HG03060 (cell line): ENCODE data around the gene POLR3A.
"Not testable (repeated sequence)": the region's sequence is repeated elsewhere in the genome, so short reads cannot be mapped to it uniquely, and the experiment has no call there.

Experiments used
- ATAC-seq: cut with Tn5 transposase; IDR thresholded peaks from one replicate; pipeline ENCODE4 v1.9.1; 2021; ENCODE audit warnings: low read depth, moderate number of reproducible peaks; ENCODE audit not compliant: unreplicated experiment

The POLR3A gene

DNA sequence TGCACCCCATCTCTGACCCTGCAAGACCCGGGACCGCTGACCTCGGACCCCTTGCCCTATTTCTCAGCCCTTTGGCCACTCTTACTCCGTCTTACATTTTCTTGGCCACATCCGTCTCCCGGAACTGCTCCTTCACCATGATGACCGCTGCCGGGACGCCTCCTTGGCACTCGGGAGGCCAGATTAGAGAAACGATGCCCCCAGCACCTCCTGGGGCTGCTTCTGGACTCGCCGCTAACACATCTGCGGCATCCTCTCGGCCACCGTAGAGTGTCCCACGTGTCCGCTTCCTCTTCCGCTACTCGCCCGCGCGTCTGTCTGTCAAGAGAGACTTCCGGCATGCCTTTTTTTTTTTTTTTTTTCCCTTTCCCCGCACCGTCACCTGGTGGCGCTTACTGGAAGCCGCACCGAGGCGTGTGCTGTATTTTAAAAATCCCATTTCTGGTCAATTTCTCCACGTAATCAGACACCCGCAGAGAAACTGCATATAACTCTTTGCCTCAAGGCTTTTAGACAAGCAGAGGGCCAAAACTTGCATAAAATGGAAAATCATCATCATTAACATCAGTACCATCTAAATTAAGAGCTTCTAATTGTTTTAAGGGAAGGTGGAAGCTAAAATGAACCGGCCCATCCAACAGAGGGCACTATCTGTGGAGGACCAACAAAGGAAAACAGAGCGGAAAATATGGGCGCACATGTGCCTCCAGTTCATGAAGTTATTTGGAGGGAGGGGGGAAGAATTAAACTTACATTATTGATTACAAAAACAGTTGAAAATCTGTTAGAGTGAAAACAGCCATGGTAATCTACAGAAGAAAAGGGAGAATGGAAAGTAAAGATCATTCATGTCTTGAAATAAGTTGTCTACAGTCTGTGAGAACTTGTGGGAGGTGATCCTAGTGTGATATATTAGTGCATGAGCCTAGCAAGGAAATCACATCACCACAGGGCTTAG is at the start of gene POLR3A:
Gene POLR3A (minus strand): TSS at position 247 of the 958 bp plus-strand sequence. CDS start 108 bp downstream, at position 139.
- peak; percentile 46 for ATAC-seq

DNA sequence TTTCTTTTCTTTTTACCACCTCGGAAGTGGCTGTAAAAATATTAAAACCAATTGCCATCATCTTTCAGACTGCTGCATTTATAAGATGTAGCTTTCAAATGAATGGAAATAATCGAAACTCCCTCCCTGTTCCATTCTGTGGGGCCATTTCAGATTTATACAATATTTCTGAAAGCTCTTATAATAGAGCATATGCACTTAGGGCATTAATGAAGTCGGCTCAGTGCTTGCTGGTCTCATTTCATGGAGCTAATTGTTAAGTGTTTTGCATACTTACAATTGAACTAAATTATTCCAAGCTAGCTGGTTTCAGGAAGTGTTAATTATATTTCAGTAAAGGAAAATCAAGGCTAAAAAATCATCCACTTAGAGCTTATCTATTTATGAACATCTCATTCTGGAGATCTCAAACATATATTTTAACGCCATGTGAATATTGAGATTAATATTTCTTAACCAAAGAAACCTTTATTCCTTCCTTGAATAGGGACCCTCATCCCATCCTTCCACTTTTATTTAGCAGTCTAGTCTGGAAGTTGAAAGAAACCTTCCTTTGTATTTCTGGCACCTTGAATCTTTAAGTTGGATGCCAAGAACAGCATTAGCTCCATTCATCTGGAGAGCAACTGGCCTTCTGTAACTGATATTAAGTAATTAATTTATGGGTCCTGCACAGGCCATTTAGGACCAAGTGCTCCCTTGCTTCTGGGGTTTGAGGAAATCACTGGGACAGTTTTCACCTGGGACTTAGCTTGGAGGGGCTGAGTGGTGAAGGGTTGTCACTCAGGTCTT is 49.4 kb upstream of the POLR3A start:
- no peak for ATAC-seq

DNA sequence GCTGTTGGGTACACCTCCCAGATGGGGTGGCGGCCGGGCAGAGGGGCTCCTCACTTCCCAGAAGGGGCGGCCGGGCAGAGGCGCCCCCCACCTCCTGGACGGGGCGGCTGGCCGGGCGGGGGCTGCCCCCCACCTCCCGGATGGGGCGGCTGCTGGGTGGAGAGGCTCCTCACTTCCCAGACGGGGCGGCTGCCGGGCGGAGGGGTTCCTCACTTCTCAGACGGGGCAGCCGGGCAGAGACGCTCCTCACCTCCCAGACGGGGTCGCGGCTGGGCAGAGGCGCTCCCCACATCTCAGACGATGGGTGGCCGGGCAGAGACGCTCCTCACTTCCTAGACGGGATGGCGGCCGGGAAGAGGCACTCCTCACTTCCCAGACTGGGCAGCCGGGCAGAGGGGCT is 46.5 kb upstream of the POLR3A start:
- ATAC-seq = not testable (repeated sequence)

DNA sequence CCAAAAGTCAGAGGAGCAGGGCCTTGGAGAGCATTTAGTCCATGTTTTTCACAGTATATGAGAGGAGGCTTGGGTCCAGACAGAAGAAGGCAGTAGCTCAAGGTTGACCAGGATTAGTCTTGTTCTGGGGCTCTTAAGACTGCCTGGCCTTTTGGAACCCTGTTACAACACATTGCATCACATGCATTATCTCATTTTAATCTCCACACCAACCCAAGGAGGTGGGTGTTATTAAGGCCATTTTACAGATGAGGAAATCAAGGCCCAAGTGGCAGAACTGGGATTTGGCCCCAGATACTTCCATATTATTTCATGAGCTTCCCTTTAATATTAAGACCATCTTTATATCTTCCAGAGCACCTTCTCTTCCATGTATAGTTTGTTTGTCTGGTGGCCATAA is 43.2 kb upstream of the POLR3A start:
- no peak for ATAC-seq

DNA sequence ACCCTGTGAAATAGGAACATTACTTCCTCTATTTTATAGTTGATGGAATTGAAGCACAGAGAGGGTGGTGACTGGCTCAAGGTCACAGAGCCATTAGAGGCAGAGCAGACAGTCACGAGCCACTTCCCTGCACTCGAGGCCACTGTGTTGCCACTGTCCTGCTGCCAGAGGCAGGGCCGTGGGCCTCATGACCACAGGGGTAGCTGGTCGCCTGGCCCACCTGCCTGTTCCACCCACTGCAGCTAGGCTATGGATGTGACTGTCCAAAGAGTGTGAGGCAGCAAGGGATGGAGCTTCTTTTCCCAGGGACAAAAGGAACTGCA is 42.5 kb upstream of the POLR3A start:
- ATAC-seq = no peak

DNA sequence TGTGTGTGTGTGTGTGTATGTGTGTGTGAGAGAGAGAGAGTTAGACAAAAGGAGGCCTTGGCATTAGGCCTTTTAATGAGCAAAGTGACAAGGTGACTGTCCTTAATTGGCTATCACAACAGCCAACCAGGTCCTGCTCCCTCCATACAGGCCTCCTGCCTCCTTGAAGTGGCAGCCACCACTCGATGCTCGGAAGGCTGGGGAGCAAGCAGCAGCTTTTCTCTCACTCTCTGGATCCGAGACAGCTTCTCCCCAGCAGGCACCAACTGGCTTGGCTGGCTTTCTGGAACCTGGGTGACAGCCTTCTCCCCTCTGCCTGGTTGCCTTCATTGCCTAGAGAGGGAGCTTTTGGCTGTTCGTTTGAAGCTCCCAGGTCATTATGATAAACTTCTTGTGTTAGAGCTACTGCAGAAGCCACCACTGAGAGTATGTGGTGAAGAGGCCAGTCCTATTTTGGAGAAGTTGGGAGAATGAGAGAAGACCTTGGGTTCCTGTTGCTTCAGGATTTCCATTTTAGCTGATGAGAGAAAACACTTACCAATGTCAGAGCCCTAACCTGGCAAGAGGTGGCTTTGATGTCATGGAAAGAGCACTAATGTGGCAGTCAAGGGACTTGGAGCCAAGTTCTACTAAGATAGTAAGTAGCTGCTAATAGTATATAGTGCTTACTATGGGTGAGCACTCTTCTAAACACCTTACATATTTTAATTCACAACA is 42.0 kb upstream of the POLR3A start:
- ATAC-seq = no peak

DNA sequence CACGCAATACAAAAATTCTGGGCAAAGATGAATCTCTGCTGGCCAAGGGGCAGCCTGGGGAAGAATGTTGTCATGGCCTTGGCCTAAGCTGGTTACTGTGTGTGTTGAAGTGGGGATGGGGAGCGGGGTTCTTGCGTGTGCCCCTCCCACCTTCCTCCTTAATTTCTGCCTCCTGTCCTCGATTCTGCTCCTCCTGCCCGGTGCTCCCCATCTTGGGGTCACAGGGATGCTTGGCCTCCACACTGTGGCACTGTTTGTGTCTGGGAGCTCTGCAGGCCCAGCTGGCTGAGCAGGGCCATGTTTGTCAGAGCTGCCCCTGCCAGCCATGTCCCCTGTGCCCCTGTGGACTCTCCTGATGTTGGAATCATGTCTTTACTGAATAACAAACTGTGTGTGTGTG is 41.4 kb upstream of the POLR3A start:
- no peak for ATAC-seq

DNA sequence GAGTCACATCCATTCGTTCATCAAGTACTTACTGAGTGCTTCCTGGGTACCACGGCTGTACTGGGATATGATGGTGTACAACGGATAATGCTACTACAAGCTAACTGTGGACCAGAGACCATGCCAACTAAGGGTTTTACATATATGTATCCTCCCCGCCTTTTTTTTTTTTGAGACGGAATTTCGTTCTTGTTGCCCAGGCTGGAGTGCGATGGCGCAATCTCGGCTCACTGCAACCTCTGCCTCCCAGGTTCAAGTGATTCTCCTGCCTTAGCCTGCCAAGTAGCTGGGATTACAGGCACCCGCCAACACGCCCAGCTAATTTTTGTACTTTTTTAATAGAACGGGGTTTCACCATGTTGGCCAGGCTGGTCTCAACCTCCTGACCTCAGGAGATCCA is 40.7 kb upstream of the POLR3A start:
- ATAC-seq = not testable (repeated sequence)

DNA sequence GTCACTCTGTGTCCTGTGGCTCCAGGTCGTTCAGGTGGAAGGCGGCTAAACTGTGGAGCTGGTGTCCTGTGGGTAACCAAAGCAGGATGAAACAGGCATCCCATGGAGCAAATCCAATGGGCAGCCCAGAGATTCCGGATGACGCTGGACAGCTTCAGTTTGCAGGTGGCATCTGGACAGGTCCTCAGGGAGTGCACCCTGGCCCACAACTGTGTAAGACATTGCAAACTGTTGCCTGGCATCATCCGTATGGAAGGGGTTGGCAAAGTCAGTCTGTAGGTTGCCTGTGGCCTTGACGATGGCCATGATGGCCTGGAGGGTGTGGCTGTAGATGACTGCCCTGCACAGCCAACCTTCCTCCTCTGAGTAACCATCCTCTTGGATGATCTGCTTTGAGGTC is 39.8 kb upstream of the POLR3A start:
- ATAC-seq = no peak

DNA sequence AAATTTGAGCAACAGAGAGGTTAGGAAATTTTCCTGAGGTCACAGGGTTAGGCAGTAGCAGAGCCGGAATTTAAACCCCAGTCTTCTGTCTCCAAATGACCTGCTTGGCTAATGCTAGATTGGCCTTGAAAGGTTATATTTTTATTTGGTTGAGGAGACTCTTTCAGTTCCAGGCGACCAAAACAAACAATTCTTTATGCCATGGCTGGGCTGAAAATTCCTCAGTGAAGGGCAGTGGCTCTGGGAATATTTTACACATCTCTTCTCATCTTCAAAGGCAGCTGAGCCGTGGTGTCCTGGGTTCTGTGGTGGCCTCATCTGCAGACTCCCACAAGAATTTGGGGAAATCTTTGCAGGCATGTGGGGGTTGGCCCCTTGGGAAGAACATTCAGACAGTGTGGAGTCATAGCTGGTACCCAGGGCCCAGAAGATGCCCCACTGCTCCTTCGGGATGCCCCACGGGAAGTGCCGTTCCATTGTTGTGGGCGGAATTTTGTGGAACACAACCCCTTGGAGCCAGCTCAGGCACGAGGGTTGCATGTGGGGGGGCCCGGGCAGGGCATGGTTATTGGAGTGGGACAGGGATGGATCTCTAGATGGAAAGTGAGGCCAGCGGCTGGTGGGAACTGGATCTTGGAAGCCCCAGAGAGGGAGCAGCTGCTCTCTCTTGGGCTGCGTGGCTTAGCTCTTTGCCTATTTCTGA is 37.6 kb upstream of the POLR3A start:
- no peak for ATAC-seq

DNA sequence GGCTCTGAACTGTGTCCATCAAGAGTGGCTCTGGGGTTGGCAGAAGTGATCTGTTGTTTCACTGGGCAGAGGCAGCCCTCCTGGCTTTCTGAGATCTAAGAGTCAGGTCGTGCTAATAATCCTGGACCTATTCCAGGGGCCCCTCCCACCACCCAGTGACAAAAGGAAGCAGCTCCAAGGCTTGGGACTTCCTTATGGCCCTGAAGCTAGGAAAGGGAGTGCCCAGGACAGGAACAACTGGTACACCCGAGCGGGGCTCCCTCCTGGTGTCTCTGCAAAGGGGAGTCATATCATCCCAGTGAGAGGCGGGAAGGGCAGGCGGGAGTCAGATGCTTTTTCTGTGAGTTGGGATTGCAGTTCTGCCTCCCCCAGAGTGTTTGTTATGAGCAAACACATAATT is 36.7 kb upstream of the POLR3A start:
- ATAC-seq = no peak

DNA sequence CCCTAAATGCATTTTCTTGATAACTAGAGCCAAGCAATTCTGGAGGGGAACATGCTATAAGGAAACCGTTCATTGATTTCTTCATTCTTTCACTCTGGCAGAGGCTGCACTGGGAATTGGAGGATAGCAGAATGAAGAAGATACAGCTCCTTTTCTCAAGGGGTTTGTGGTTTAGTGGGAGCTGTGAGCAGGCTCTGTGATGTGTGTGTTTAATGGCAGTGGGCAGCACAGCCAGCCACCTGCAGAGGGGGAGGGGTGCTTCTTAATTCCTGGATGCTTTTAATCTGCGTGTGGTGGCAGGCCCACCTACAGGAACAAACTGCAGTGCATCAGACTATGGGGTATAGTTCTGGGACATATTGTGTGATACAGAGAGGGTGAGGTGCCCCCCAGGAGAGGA is 36.3 kb upstream of the POLR3A start:
- no peak for ATAC-seq

DNA sequence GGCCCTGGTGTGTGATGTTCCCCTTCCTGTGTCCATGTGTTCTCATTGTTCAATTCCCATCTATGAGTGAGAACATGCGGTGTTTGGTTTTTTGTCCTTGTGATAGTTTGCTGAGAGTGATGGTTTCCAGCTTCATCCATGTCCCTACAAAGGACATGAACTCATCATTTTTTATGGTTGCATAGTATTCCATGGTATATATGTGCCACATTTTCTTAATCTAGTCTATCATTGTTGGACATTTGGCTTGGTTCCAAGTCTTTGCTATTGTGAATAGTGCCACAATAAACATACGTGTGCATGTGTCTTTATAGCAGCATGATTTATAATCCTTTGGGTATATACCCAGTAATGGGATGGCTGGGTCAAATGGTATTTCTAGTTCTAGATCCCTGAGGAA is 35.6 kb upstream of the POLR3A start:
- ATAC-seq = not testable (repeated sequence)

DNA sequence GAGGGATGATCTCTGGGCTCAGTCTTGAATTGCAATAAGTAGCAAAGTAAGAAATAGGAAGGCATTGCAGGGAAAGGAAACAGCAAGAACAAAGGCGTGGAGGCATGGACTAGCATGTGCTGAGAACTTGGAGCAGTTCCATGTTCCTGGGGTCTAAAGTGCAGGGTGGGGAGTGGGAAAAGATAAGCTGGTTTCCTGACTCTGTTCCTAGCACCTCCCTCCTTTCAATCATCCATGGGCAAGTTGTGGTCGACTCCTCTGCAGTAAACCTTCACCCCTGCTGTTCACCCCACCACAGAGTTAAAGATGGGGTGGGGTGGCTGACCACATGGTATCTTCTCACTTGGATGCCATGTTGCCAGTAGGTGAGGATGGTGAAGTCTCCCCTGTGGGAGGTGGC is 33.9 kb upstream of the POLR3A start:
- no peak for ATAC-seq

DNA sequence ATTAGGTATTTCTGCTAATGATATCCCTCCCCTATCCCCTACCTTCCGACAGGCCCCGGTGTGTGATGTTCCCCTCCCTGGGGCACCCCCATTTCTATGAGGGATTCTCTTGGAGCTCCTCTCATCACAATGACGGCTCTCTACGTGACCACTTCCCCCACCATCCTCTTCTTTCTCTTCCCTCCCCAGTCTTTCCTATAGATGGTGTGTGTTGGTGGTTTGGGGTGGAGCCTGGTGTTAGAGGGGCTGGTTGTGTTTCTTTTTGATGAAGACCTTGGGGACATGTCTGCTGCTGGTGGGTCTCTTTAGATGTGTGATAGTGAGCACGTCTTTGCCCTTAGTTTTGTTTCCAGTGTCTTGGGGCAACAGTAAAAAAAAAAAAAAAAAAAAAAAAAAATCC is 33.0 kb upstream of the POLR3A start:
- ATAC-seq = no peak

DNA sequence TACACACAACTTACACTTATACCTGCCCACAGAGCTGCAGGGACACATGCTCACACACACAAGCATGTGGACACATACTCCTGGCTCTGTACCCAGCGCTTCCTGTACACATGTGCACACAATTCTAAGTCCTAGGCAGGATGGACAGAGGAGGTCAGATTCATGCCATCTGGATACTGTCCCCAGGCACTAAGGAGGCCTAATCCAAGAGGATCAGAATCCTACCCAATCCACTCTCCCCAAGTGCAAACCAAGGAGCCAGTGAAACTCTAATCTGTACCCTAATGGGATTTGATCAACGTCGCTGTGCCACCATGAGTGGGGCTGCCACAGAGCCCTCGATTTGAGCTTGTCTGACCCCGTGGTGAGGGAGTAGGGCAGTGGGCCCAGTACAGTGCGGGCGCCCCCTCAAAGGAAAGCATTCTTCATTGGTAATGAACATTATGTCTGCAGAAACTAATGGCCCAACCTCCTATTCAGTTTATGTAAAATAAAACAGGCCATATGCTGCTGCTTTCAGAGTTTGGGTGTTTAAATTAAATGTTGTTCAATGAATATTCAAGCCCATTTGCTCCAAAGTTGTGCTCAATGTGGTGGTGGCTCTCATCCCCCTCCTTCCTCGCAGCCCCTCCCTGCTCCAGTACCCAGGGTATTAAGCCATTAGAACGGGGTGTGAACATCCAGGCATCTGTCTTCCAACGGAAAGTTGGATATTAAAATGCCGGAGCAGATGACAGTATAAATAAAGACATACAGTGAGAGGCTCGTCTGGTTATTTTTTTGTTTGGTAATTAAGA is 30.8 kb upstream of the POLR3A start:
- no peak for ATAC-seq

DNA sequence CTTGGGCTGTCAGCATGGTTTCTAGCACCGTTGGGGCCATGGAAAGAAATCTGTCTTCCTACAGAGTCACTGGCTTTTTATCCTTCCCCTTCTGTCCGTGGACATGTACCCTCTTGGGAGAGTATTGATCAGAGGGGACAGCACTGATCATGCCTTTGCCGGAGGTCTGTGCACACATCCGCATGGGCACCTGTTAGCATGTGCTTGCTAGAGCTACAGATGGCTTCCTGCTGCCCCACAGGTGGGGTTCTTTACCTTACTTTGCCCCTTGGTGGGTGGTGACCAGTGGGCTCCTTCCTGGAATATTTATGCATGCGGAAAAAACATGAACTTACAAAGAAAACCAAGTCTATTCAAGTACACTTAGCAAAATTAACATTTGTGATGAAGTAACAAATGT is 29.2 kb upstream of the POLR3A start:
- no peak for ATAC-seq

DNA sequence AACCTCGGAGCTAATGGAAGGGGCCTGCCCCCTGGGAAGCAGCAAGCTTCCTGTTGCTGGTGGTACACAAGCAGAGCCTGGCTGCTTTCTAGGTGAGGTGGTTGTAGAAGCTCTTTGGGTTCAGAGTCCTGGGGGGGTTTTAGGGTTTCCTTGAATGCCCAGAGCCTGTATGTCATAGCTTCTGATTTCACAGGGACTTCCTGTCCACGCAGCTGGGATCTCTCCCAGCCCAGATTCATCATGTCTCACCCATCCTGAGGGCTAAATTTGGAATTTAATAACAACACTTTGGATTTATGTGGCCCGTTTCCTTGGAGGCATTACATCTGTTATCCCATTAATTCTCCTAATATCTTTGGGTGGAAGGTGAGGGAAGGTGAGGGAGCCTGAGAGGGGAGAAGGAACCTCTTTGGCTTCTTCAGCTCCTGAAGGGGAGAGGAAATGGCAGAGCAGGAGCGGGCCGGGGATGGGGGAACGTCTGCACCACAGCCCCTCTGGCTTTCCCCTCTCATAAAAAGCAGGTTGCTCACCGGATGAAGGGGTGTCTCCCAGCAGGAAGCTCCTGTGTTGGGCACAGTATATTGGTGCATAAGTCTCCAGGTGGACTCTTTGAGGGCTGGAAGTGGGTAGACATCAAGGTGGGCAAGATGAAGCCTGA is 24.0 kb upstream of the POLR3A start:
- no peak for ATAC-seq

DNA sequence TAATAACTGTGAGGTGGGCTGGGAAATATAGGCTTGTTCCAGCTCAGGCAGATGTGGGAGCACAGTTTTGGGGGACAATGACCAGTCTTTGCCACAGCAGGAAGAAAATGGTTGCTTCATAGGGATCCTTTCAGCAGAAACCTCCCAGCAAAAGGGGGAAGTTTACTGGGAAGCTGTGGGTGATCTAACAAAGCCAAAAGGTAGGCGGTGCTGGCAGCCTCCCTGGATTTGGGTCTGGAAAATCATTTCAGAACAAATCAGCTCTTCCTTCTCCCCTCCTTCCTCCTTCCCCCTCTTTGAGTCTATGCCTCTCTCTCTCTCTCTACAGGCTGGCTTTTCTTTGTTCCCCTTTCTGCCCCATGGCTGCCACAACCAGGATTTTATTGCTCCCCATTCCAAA is 20.5 kb upstream of the POLR3A start:
- no peak for ATAC-seq
